CD4-positive, alpha-beta T cell (primary cell): ENCODE data around the gene CTXND1. TPM values are rescaled to one million over a fixed set of nuclear protein-coding genes. Genes with fewer than 3 reads are reported as not detected.

Experiments
- ATAC-seq: fragments of 200-7000 bp; cut with Tn5 transposase; one replicate; pipeline ENCODE4 v1.10.0; 2022; ENCODE audit warnings: mild to moderate bottlenecking; ENCODE audit not compliant: poor library complexity
- CTCF ChIA-PET: fragments of 350-600 bp; sonication (Branson Sonifier 250); formaldehyde crosslinking; loops from one replicate; lab custom pipeline; 2021; ENCODE audit warnings: antibody characterized with exemption, inconsistent platforms; lab: Charles Lee
- POLR2A ChIA-PET: fragments of 350-600 bp; sonication (Branson Sonifier 250); formaldehyde crosslinking; loops from one replicate; lab custom pipeline; 2021; ENCODE audit warnings: antibody characterized with exemption, inconsistent platforms; lab: Charles Lee
- DNase-seq, 14 experiments: peaks; one replicate each; pipeline ENCODE4 v3.0.0-alpha.2; 2013 to 2020; ENCODE audit warnings: mixed read lengths in 2 of 14
- H3K27ac ChIP-seq, 2 donors: one replicate each; pipeline versions ENCODE4 v1.5.1 to v1.7.0; 2013; ENCODE audit warnings: low read length in 2 of 2, low read depth in 1 of 2, mild to moderate bottlenecking in 1 of 2
- H3K27me3 ChIP-seq, 2 experiments: 1 replicate in 1 of 2; 2 replicates in 1 of 2; pipeline versions ENCODE4 v1.6.1 to v1.7.0; 2013; ENCODE audit warnings: low read length in 2 of 2, control low read depth in 1 of 2, mild to moderate bottlenecking in 1 of 2, moderate library complexity in 1 of 2; ENCODE audit not compliant: insufficient read depth in 2 of 2, control insufficient read depth in 1 of 2
- H3K36me3 ChIP-seq: one replicate; pipeline ENCODE4 v1.6.1; 2013; ENCODE audit warnings: low read length, control low read depth; ENCODE audit not compliant: insufficient read depth
- H3K4me1 ChIP-seq: one replicate; pipeline ENCODE4 v1.6.1; 2013; ENCODE audit warnings: low read length, control low read depth; ENCODE audit not compliant: insufficient read depth
- H3K4me3 ChIP-seq: one replicate; pipeline ENCODE4 v1.5.1; 2013; ENCODE audit warnings: mild to moderate bottlenecking, low read length, moderate library complexity
- H3K9me3 ChIP-seq, 2 experiments: 1 replicate in 1 of 2; 2 replicates in 1 of 2; pipeline versions ENCODE4 v1.6.1 to v1.7.0; 2013; ENCODE audit warnings: low read length in 2 of 2, mild to moderate bottlenecking in 2 of 2, control low read depth in 1 of 2, moderate library complexity in 1 of 2; ENCODE audit not compliant: control insufficient read depth in 1 of 2, insufficient read depth in 1 of 2
- H3K27ac Mint-ChIP-seq: one replicate; pipeline ENCODE4 v1.8.0; 2020; ENCODE audit warnings: mixed read lengths
- H3K27me3 Mint-ChIP-seq: one replicate; pipeline ENCODE4 v1.8.0; 2021; ENCODE audit warnings: mixed read lengths
- H3K36me3 Mint-ChIP-seq: one replicate; pipeline ENCODE4 v1.8.0; 2021; ENCODE audit warnings: low read depth, mixed read lengths
- H3K4me1 Mint-ChIP-seq: one replicate; pipeline ENCODE4 v1.8.0; 2021; ENCODE audit warnings: low read depth, mixed read lengths
- H3K4me3 Mint-ChIP-seq: one replicate; pipeline ENCODE4 v1.8.0; 2020; ENCODE audit warnings: mild to moderate bottlenecking, mixed read lengths
- H3K9me3 Mint-ChIP-seq: one replicate; pipeline ENCODE4 v1.8.0; 2020; ENCODE audit warnings: mixed read lengths
- intact Hi-C, 2 experiments: fragments of 100-400 bp; cut with DNase I in 1 of 2; cut with micrococcal nuclease in 1 of 2; formaldehyde crosslinking; loops; one replicate each; pipeline versions ENCODE4 v1.15.1 to v1.9.0; 2023 to 2025; cut with DNase I, micrococcal nuclease
- total RNA-seq, 174 experiments: library from RNA in 2 of 174; stranded (reverse) in 2 of 174; gene quantifications; one replicate each; pipeline ENCODE4 v1.2.3 and lab custom pipeline; 2021 to 2026
- TF ChIP-seq, protein P1 (sequence below): fragments of 200-600 bp; IDR thresholded peaks from one replicate; pipeline ENCODE4 v1.8.0; 2022; ENCODE audit warnings: antibody characterized with exemption, mild to moderate bottlenecking

CTXND1 gene
- total RNA-seq, 2 experiments from 2014 or later: not detected

DNA sequence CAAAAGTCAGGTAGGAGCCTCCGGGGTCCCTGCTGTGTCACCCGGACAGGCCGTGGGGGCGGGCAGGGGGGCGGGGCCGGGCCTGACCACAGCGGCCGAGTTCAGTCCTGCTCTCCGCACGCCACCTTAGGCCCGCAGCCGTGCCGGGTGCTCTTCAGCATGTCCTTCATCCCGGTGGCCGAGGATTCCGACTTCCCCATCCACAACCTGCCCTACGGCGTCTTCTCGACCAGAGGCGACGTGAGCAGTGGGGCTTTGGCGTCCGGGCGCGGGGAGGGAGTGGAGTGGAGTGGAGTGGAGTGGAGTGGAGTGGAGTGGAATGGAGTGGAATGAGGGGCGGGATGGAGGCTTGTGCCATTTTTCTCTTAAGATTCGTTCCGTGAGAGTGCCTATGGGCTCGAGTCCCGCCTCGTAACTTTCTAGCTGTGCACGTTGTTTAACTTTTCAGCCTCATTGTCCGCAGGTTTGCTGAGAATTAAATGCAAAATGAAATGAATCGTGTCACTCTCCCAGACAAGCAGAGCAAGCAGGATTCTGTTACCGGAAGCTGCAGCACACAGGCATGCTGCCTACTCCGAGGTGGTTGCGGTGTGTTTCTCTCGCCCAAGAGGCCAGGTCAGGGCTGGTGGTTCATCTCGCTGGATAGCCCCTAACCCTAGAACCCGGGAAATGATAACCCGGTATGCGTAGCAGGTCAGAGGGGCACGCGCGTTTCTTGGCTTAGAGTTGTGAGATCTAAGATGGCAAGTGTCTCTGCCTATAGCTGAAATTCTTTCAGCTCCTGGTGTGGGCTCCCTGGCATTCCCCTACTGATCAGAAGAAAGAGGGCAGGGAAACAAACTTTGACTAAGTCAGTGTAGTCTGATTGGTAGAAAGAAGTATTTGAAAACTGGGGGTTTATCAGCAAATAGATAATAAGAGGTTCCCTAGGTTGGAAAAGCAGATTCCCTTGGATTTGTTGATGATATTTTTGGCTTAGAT lies 98.8 kb downstream of the CTXND1 start, which contains the start of gene FAH:
Gene FAH (plus strand): TSS at position 104 of the 981 bp plus-strand sequence. CDS start 56 bp downstream, at position 160.
- peak within 1 kb of the TSS; percentile 55 to 59 for H3K27ac ChIP-seq
- TF ChIP-seq, protein P1, sequence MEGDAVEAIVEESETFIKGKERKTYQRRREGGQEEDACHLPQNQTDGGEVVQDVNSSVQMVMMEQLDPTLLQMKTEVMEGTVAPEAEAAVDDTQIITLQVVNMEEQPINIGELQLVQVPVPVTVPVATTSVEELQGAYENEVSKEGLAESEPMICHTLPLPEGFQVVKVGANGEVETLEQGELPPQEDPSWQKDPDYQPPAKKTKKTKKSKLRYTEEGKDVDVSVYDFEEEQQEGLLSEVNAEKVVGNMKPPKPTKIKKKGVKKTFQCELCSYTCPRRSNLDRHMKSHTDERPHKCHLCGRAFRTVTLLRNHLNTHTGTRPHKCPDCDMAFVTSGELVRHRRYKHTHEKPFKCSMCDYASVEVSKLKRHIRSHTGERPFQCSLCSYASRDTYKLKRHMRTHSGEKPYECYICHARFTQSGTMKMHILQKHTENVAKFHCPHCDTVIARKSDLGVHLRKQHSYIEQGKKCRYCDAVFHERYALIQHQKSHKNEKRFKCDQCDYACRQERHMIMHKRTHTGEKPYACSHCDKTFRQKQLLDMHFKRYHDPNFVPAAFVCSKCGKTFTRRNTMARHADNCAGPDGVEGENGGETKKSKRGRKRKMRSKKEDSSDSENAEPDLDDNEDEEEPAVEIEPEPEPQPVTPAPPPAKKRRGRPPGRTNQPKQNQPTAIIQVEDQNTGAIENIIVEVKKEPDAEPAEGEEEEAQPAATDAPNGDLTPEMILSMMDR: no peak
- CTCF ChIA-PET: no interaction called here
- Mint-ChIP-seq H3K4me1 (peaks cover 29% of the 10 kb centered on the region), H3K9me3 (no peaks in the 10 kb centered on the region), H3K36me3 (no peaks in the 10 kb centered on the region), H3K27me3 (no peaks in the 10 kb centered on the region), H3K27ac (peak within 1 kb of the TSS; percentile 74), H3K4me3 (peak within 1 kb of the TSS; percentile 89)
- H3K27me3 ChIP-seq: no peaks in the 10 kb centered on the region
- POLR2A ChIA-PET: interaction anchor here (0.7 to 2.5 kb wide), 4 partner anchors 28 to 182 kb away, joined by 3 to 33 read pairs (median 4); partner anchors contain the start of gene ZFAND6
- H3K9me3 ChIP-seq: no peaks in the 10 kb centered on the region
- peaks cover 21% of the 10 kb centered on the region for H3K4me1 ChIP-seq
- intact Hi-C loops: loop anchor here (1.0 to 5.0 kb wide), 4 partner anchors 94 to 841 kb away; partner anchors contain the start of genes ZFAND6 (in 2 of the 2), MTHFS (in 1 of the 2) and TMED3 (in 1 of the 2)
- DNase-seq (peak in 12 of 14 experiments; percentile 9 to 71 (median 17)), ATAC-seq (peak; percentile 37)
- H3K36me3 ChIP-seq: no peaks in the 10 kb centered on the region
- H3K4me3 ChIP-seq: peak within 1 kb of the TSS; percentile 89

DNA sequence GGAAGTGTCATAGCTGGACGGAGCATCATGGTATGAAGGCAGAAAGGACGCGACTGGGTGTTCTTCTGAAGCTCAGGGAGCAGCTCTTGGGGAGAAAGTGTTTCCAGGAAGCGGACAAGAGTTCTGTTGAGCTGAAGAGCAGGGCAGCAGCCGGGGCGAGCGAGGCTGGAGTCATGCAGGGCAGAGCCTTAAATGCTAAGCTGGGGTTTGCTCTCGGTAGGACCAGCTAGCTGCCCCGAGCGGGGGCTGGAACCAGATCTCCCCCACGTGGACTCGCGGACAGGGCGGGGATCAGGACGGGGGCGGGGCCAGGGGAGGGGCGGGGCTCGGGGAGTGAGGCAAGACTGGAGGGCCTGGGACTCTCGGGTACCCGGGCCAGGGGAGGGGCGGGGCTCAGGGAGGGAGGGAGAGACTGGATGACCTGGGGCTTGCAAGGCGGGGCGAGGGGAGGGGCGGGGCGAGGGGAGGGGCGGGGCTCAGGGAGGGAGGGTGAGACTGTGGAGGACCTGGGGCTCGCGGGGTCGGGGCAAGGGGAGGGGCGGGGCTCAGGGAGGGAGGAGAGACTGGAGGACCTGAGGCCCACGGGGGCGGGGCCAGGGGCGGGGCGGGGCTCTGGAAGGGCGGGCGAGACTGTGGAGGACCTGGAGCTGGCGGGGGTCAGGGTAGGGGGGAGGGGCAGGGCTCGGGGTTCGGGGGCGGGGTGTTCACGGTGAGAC lies 99.7 kb downstream of the CTXND1 start:
- Histone ChIP-seq H3K27ac (peak overlapping the region in 1 of 2 donors; percentile 47), H3K4me1 (peaks cover 21% of the 10 kb centered on the region), H3K4me3 (peak overlapping the region; percentile 89), H3K36me3 (no peaks in the 10 kb centered on the region), H3K27me3 (no peaks in the 10 kb centered on the region), H3K9me3 (no peaks in the 10 kb centered on the region)
- ChIA-PET CTCF (interaction anchor here (1.4 kb wide), 1 partner anchor 92 kb away, joined by 4 read pairs; the partner anchor contains the start of gene ZFAND6), POLR2A (interaction anchor here (0.6 to 2.5 kb wide), 6 partner anchors 9 to 254 kb away, joined by 3 to 33 read pairs (median 5); partner anchors contain the start of gene ZFAND6)
- Mint-ChIP-seq H3K36me3 (no peaks in the 10 kb centered on the region), H3K4me3 (peak overlapping the region; percentile 89), H3K27me3 (no peaks in the 10 kb centered on the region), H3K27ac (peak overlapping the region; percentile 74), H3K4me1 (peaks cover 29% of the 10 kb centered on the region), H3K9me3 (no peaks in the 10 kb centered on the region)
- ATAC-seq: peak; percentile 72
- peak; percentile 79 to 98 (median 86) for DNase-seq
- TF ChIP-seq, protein P1: no peak
- intact Hi-C loops: loop anchor here (1.0 to 5.0 kb wide), 4 partner anchors 93 to 840 kb away; partner anchors contain the start of genes MTHFS (in 1 of the 2), TMED3 (in 1 of the 2) and ZFAND6 (in 1 of the 2)

GRCh38 chr15:80151576-80151975 lies 100.4 kb downstream of the CTXND1 start:
- H3K4me3 Mint-ChIP-seq: peak overlapping the region; percentile 89

More at GRCh38 chr15:80151576-80151975, 100.4 kb downstream of the CTXND1 start:
- ChIA-PET POLR2A (interaction anchor here (0.6 to 2.5 kb wide), 5 partner anchors 9 to 254 kb away, joined by 3 to 33 read pairs (median 5); partner anchors contain the start of gene ZFAND6), CTCF (interaction anchor here (1.4 kb wide), 1 partner anchor 92 kb away, joined by 4 read pairs; the partner anchor contains the start of gene ZFAND6)
- Histone ChIP-seq H3K9me3 (no peaks in the 10 kb centered on the region), H3K27me3 (no peaks in the 10 kb centered on the region), H3K36me3 (no peaks in the 10 kb centered on the region), H3K4me1 (peaks cover 21% of the 10 kb centered on the region), H3K4me3 (no peak overlapping the region), H3K27ac (peak overlapping the region in 1 of 2 donors; percentile 47)
- intact Hi-C loops: loop anchor here in 1 of 2 experiments (5.0 kb wide), 3 partner anchors 254 to 841 kb away; partner anchors contain the start of genes MTHFS and TMED3
- peak overlapping the region; percentile 74 for H3K27ac Mint-ChIP-seq
- H3K36me3 Mint-ChIP-seq: no peaks in the 10 kb centered on the region
- TF ChIP-seq, protein P1: no peak
- ATAC-seq (no peak), DNase-seq (no peak)
- H3K27me3 Mint-ChIP-seq: no peaks in the 10 kb centered on the region
- peaks cover 29% of the 10 kb centered on the region for H3K4me1 Mint-ChIP-seq
- H3K9me3 Mint-ChIP-seq: no peaks in the 10 kb centered on the region
